Coronary artery (tissue), 2 donors: Measurements from ENCODE around the gene GPR152.

ENCODE experiments used
- DNase-seq: peaks from one replicate; pipeline ENCODE4 v3.0.0-alpha.2; 2017; ENCODE audit warnings: low spot score
- H3K27ac ChIP-seq, 2 donors: fragments of 200-600 bp; sonication (generic); one replicate each; pipeline ENCODE4 v1.5.1; 2016 to 2019
- H3K4me3 ChIP-seq: fragments of 200-600 bp; sonication (generic); 2 replicates; pipeline ENCODE4 v1.5.1; 2016; ENCODE audit warnings: mild to moderate bottlenecking, moderate library complexity
- CTCF ChIP-seq: fragments of 200-600 bp; sonication (generic); IDR thresholded peaks from one replicate; pipeline ENCODE4 v1.5.1; 2019; ENCODE audit warnings: antibody characterized with exemption

The GPR152 gene

GRCh38 chr11:67423466-67423865 lies 29.1 kb downstream of the GPR152 start:
- TF ChIP-seq CTCF = no peak
- no peak overlapping the region for H3K4me3 ChIP-seq
- no peak for DNase-seq
- H3K27ac ChIP-seq = no peak overlapping the region

GRCh38 chr11:67422891-67423290 lies 29.6 kb downstream of the GPR152 start:
- TF ChIP-seq CTCF = no peak
- Histone ChIP-seq H3K4me3 (no peak overlapping the region), H3K27ac (no peak overlapping the region)
- DNase-seq = no peak

GRCh38 chr11:67421430-67422031 lies 31.0 kb downstream of the GPR152 start:
- peak overlapping the region; percentile 82 to 97 for H3K27ac ChIP-seq
- no peak for TF ChIP-seq CTCF
- DNase-seq = no peak
- peak overlapping the region; percentile 89 for H3K4me3 ChIP-seq

GRCh38 chr11:67420646-67421429 lies 31.7 kb downstream of the GPR152 start:
- no peak for TF ChIP-seq CTCF
- Histone ChIP-seq H3K4me3 (peak overlapping the region; percentile 89), H3K27ac (peak overlapping the region; percentile 82 to 97)
- DNase-seq = peak; percentile 95

- Histone ChIP-seq H3K27ac (peak overlapping the region; percentile 82 to 97), H3K4me3 (peak overlapping the region; percentile 89)
- DNase-seq = no peak
- no peak for TF ChIP-seq CTCF
Measured at GRCh38 chr11:67420147-67420645, 32.3 kb downstream of the GPR152 start.

- Histone ChIP-seq H3K27ac (peak overlapping the region; percentile 82 to 97), H3K4me3 (no peak overlapping the region)
- no peak for DNase-seq
- no peak for TF ChIP-seq CTCF
Measured at GRCh38 chr11:67419325-67420049, 33.0 kb downstream of the GPR152 start.
